PFSK-1 (cell line): Measurements from ENCODE around the gene RGL2.

Source experiments
- FOXP2 ChIP-seq: optimal IDR thresholded peaks from 2 replicates; pipeline ENCODE3; 2011; ENCODE audit warnings: borderline replicate concordance, control low read depth, inconsistent platforms; ENCODE audit not compliant: insufficient read depth; ENCODE audit errors: extremely low read length, extremely low read depth
- POLR2AphosphoS5 ChIP-seq: IDR thresholded peaks from 2 replicates; pipeline ENCODE4 v1.6.1; 2012; ENCODE audit warnings: low read depth, mild to moderate bottlenecking, control low read depth, low read length, moderate library complexity
- REST ChIP-seq, 2 experiments: IDR thresholded peaks; 2 replicates each; pipeline versions ENCODE4 v1.6.1 to v1.8.0; 2011 to 2012; ENCODE audit warnings: low read depth in 2 of 2, low read length in 2 of 2, control low read depth in 1 of 2, inconsistent platforms in 1 of 2, mild to moderate bottlenecking in 1 of 2, moderate library complexity in 1 of 2; ENCODE audit not compliant: insufficient read depth in 1 of 2
- SIN3A ChIP-seq: IDR thresholded peaks from 2 replicates; pipeline ENCODE4 v1.6.1; 2012; ENCODE audit warnings: mild to moderate bottlenecking, low read length, moderate library complexity, borderline replicate concordance; ENCODE audit not compliant: insufficient read depth
- TAF1 ChIP-seq: IDR thresholded peaks from 2 replicates; pipeline ENCODE4 v1.6.1; 2012; ENCODE audit warnings: low read length, control low read depth, borderline replicate concordance; ENCODE audit not compliant: insufficient read depth

RGL2 gene

GRCh38 chr6:33339193-33339592, 40.5 kb upstream of the RGL2 start:
- TF ChIP-seq SIN3A (no peak), REST (IDR thresholded peaks at IDR 0.05; ENCODE audit: insufficient read depth in 1 of 2, low read depth in 2 of 2, low read length in 2 of 2) (no peak), POLR2AphosphoS5 (no peak), TAF1 (no peak)

DNA sequence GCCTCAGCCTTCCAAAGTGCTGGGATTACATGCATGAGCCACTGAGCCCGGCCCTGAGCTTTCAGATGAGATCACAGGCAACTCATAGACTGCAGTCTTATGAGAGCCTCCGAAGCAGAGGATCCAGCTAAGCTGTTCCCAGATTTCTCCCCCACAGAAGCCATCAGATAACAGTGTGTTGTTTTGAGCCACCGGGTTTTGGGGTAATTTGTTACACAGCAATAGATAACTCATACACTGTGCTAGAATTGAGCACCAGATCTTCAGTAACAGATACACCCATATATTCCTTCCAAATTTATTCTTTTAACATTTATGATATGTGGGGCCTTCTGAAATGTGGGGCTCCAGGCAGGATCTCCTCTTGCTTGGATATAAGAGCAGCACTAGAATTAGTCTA, 37.8 kb upstream of the RGL2 start:
- TF ChIP-seq REST (IDR thresholded peaks at IDR 0.05; ENCODE audit: insufficient read depth in 1 of 2, low read depth in 2 of 2, low read length in 2 of 2) (no peak), POLR2AphosphoS5 (no peak), TAF1 (no peak), SIN3A (no peak), FOXP2 (no peak)

DNA sequence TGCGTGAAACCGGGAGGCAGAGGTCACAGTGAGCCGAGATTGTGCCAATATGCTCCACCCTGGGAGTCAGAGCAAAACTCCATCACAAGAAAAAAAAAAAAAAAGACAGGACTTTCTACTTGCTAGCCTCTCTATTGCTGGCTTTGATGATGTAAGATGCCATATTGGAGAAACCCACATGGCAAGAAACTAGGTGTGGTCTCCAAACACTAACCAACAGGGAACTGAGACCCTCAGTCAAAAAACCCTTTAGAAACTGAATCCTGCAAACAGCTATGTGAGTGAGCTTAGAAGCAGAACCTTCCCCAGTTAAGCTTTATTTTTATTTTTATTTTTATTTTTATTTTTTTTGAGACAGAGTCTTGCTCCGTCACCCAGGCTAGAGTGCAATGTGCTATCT, 37.2 kb upstream of the RGL2 start:
- TF ChIP-seq REST (IDR thresholded peaks at IDR 0.05; ENCODE audit: insufficient read depth in 1 of 2, low read depth in 2 of 2, low read length in 2 of 2) (no peak), TAF1 (no peak), SIN3A (no peak), FOXP2 (no peak), POLR2AphosphoS5 (no peak)

- TF ChIP-seq FOXP2 (no peak), REST (IDR thresholded peaks at IDR 0.05; ENCODE audit: insufficient read depth in 1 of 2, low read depth in 2 of 2, low read length in 2 of 2) (no peak), POLR2AphosphoS5 (no peak), SIN3A (no peak), TAF1 (no peak)
These were observed 34.9 kb upstream of the RGL2 start for GRCh38 chr6:33333666-33334065.

DNA sequence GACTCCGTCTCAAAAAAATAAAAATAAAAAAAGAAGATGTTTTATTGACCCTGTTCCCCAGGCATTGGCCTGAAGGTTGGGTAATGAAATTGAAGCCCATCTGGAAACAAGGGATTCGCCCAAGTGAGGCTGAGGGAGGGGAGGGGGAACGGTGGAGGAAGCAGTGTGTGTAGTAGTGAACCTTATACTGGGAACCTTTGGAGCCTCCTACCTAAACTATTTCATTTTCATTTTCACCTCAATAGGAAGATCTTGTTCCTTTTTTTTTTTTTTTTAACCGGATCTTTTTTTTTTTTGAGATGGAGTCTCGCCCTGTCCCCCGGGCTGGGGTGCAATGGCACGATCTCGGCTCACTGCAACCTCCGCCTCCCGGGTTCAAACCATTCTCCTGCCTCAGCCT, 32.0 kb upstream of the RGL2 start:
- no peak for TF ChIP-seq TAF1
- TF ChIP-seq FOXP2 = no peak
- no peak for TF ChIP-seq POLR2AphosphoS5
- TF ChIP-seq REST (IDR thresholded peaks at IDR 0.05; ENCODE audit: insufficient read depth in 1 of 2, low read depth in 2 of 2, low read length in 2 of 2) = no peak
- no peak for TF ChIP-seq SIN3A
